ENCODE data around the gene ZBTB4.

DNA sequence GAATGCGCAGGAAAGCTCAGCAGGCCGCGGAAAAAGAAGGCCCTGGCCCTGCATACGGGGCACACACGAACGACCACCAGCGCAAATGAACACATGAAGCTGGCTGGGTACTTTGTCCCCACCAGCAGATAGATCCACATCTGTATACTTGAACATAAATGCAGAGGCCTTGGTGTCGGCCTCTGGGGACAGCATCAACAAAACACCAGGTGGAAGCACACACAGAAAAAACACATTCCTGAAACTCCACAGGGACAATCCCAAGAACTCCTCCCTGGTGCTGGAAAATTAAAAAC is 606 bp upstream of the ZBTB4 start:
- TF ChIP-seq SRF (IDR thresholded peaks at IDR 0.05; ENCODE audit: low read depth) = no peak
- TF ChIP-seq, protein P1, sequence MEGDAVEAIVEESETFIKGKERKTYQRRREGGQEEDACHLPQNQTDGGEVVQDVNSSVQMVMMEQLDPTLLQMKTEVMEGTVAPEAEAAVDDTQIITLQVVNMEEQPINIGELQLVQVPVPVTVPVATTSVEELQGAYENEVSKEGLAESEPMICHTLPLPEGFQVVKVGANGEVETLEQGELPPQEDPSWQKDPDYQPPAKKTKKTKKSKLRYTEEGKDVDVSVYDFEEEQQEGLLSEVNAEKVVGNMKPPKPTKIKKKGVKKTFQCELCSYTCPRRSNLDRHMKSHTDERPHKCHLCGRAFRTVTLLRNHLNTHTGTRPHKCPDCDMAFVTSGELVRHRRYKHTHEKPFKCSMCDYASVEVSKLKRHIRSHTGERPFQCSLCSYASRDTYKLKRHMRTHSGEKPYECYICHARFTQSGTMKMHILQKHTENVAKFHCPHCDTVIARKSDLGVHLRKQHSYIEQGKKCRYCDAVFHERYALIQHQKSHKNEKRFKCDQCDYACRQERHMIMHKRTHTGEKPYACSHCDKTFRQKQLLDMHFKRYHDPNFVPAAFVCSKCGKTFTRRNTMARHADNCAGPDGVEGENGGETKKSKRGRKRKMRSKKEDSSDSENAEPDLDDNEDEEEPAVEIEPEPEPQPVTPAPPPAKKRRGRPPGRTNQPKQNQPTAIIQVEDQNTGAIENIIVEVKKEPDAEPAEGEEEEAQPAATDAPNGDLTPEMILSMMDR (IDR thresholded peaks at IDR 0.05 in 2 of 3, conservative IDR thresholded peaks at IDR 0.05 in 1 of 3; ENCODE audit: borderline replicate concordance in 1 of 3, insufficient read depth in 1 of 3, low read depth in 2 of 3, low read length in 2 of 3) = no peak
- TF ChIP-seq, protein P2, sequence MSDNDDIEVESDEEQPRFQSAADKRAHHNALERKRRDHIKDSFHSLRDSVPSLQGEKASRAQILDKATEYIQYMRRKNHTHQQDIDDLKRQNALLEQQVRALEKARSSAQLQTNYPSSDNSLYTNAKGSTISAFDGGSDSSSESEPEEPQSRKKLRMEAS (IDR thresholded peaks at IDR 0.05) = no peak
- TF ChIP-seq EZH2 (IDR thresholded peaks at IDR 0.05) = no peak
- no peak for TF ChIP-seq POLR2AphosphoS5 (IDR thresholded peaks at IDR 0.05; ENCODE audit: low read depth, low read length)
- TF ChIP-seq, protein P3, sequence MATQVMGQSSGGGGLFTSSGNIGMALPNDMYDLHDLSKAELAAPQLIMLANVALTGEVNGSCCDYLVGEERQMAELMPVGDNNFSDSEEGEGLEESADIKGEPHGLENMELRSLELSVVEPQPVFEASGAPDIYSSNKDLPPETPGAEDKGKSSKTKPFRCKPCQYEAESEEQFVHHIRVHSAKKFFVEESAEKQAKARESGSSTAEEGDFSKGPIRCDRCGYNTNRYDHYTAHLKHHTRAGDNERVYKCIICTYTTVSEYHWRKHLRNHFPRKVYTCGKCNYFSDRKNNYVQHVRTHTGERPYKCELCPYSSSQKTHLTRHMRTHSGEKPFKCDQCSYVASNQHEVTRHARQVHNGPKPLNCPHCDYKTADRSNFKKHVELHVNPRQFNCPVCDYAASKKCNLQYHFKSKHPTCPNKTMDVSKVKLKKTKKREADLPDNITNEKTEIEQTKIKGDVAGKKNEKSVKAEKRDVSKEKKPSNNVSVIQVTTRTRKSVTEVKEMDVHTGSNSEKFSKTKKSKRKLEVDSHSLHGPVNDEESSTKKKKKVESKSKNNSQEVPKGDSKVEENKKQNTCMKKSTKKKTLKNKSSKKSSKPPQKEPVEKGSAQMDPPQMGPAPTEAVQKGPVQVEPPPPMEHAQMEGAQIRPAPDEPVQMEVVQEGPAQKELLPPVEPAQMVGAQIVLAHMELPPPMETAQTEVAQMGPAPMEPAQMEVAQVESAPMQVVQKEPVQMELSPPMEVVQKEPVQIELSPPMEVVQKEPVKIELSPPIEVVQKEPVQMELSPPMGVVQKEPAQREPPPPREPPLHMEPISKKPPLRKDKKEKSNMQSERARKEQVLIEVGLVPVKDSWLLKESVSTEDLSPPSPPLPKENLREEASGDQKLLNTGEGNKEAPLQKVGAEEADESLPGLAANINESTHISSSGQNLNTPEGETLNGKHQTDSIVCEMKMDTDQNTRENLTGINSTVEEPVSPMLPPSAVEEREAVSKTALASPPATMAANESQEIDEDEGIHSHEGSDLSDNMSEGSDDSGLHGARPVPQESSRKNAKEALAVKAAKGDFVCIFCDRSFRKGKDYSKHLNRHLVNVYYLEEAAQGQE (IDR thresholded peaks at IDR 0.05; ENCODE audit: low read depth) = no peak
- TF ChIP-seq RAD21 (IDR thresholded peaks at IDR 0.05; ENCODE audit: low read depth) = no peak
- TF ChIP-seq POLR2A (IDR thresholded peaks at IDR 0.05; ENCODE audit: borderline replicate concordance, extremely low read depth, insufficient read depth, insufficient read length) = no peak

Data from HCT116 (cell line).